Measurements from ENCODE around the gene ZNF354C. TPM values are rescaled to one million over a fixed set of nuclear protein-coding genes. Genes with fewer than 3 reads are reported as not detected.

Gene ZNF354C
- total RNA-seq, 1 donor from 2014 or later, result 7.3 TPM

- no peak for DNase-seq
These were observed 67.2 kb downstream of the ZNF354C start for GRCh38 chr5:179127136-179128040.

- no peak for DNase-seq
These were observed 67.8 kb downstream of the ZNF354C start for GRCh38 chr5:179128041-179128365.

GRCh38 chr5:179128976-179129375, 68.8 kb downstream of the ZNF354C start:
- no peak for DNase-seq

DNA sequence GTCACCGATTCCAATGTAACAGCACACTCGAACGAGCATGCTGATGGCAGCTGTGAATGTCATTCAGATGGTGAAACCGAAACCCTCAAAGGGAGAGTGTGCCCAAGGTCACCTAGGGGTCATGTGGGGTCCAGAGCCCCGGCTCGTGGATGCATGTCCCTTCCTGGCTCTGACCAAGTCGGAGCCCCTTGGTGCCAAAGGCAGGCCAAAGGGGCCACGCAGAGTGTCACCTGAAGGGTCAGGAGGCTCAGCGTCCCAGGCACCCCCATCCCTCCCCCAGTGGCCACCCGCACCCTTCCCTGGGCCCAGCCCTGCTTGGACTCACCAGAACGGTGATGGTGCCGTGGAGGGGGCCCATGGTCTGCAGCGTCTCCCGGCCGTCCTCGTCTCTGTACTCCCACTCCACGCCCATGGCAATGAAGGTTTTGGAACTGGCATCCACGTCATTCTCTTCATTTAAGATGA, 69.5 kb downstream of the ZNF354C start:
- DNase-seq, result no peak

- DNase-seq, result no peak
These were observed 70.0 kb downstream of the ZNF354C start for GRCh38 chr5:179130101-179130681.

- no peak for DNase-seq
These were observed 71.2 kb downstream of the ZNF354C start for GRCh38 chr5:179131321-179131835.

DNA sequence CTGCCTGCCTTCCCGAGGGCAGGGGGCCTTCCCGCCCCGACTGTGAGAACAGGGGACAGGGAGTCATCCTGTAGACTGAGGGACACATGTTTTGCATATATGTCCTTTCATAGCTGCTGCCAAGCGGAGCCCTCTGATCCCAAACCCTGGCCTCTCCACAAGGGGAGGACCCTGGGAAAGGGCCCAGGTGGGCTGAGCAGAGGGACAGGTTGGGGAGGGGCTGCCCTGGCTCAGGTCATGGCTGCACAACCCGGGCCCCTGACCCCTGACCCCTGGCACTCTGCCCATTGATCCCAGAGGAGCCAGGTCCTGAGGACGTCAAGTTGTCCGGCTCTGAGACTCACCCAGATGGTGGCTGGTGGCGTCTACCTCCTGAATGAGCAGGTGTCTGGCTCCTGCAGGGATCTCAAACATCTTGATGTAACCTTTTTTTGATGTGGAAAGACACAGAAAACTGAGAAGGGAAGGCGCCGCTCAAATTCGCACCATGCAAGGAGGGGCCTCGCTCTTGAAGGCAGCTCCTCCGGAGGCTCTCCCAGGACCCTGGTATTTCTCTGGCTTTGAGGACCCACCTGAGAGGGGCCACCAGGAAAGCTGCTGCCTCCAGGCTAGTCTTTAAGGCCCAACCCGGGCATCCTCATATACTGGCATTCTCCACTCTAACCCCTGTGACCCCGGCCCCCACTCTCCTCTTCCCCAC, 71.9 kb downstream of the ZNF354C start:
- DNase-seq, result no peak

DNA sequence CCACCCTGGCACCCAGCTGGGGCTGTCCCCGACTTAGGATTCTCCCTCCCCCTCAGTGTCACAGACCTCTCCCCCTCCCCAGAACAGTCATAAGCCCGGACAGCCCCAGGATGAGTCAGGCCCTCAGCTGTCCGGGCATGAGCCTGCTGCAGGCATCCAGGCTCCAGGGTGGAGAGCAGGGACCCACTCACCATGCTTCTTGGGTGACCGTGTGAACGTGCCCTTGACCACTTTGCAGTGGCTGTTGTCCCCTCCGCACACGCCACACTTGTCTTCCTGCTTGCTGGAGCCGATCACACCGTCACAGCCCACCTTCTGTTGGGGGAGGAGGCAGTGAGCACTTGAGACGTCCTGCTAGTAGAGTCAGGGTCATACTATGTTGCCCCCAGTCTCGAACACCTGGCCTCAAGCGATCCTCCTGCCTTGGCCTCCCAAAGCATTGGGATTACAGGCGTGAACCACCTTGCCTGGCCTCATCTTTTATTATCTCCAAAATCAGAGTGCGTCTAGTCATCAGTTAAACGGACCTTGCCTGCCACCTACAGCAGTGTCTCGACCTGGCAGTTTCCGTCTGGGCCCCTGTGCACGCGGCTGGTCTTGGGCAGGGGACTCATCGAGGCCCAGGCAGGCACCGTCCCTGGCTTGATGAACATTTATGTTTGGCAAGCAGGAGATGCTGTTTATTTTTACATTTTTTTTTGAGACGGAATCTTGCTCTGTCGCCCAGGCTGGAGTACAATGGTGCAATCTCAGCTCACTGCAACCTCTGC, 72.6 kb downstream of the ZNF354C start:
- no peak for DNase-seq

Other genes starting within 250 kb of the ZNF354C start
- 7.4 and 10.9 TPM in 2 replicates for gene ZNF354B, start 200.4 kb upstream of the ZNF354C start, total RNA-seq
- 0.60 and 1.0 TPM in 2 replicates for gene ZFP2, start 164.5 kb upstream of the ZNF354C start, total RNA-seq
- gene ZNF454, start 119.2 kb upstream of the ZNF354C start, total RNA-seq, result 0.47 and 1.0 TPM in 2 replicates
- gene GRM6, start 65.1 kb upstream of the ZNF354C start, total RNA-seq, result not detected in 2 replicates
- gene ZNF879, start 36.6 kb upstream of the ZNF354C start, total RNA-seq, result 4.4 and 6.8 TPM in 2 replicates